SK-N-SH treated with all-trans-retinoic acid at 6 μM for 48 hours (cell line): ENCODE results near the gene RPS15A.
"Not testable (repeated sequence)": the region's sequence is repeated elsewhere in the genome, so short reads cannot be mapped to it uniquely, and the experiment has no call there.

ENCODE experiments used
- CSDC2 ChIP-seq: fragments of 250-450 bp; sonication (Bioruptor Pico); IDR thresholded peaks from 2 replicates; pipeline ENCODE4 v1.5.0; 2020; ENCODE audit warnings: mild to moderate bottlenecking, moderate library complexity
- PPARA ChIP-seq: fragments of 250-450 bp; sonication (Bioruptor Pico); IDR thresholded peaks from 2 replicates; pipeline ENCODE4 v1.5.0; 2020; ENCODE audit warnings: mild to moderate bottlenecking, borderline replicate concordance
- TOX ChIP-seq: fragments of 250-450 bp; sonication (Bioruptor Pico); IDR thresholded peaks from 2 replicates; pipeline ENCODE4 v1.8.0; 2021; ENCODE audit warnings: mild to moderate bottlenecking, moderate library complexity, borderline replicate concordance
- TSHZ2 ChIP-seq: fragments of 250-450 bp; sonication (Bioruptor Pico); IDR thresholded peaks from 2 replicates; pipeline ENCODE4 v1.5.0; 2020; ENCODE audit warnings: mild to moderate bottlenecking, moderate library complexity
- ZFP30 ChIP-seq: fragments of 450-650 bp; formaldehyde crosslinking; IDR thresholded peaks from 2 replicates; pipeline ENCODE4 v1.5.0; 2022; ENCODE audit warnings: mild to moderate bottlenecking, moderate library complexity
- ZNF70 ChIP-seq: fragments of 450-650 bp; formaldehyde crosslinking; IDR thresholded peaks from 2 replicates; pipeline ENCODE4 v1.5.0; 2020; ENCODE audit warnings: mild to moderate bottlenecking, moderate library complexity

- not testable (repeated sequence) for TF ChIP-seq CSDC2 (CRISPR knock-in tag); TOX (CRISPR knock-in tag); PPARA; ZNF70 (CRISPR knock-in tag); ZFP30 (CRISPR knock-in tag); TSHZ2 (CRISPR knock-in tag)
These were observed 55.9 kb downstream of the RPS15A start for GRCh38 chr16:18734279-18734678.
